K562 (cell line): ENCODE results near the gene RSPH6A. TPM values are rescaled to one million over a fixed set of nuclear protein-coding genes. Genes with fewer than 3 reads are reported as not detected.
A peak's percentile ranks its signal among the peaks of the same experiment; 100 is the strongest.

Source experiments
- ASH1L ChIP-seq: fragments of 450-650 bp; IDR thresholded peaks from 2 replicates; pipeline ENCODE4 v1.6.1; 2018; ENCODE audit warnings: borderline replicate concordance, mild to moderate bottlenecking, low read depth; ENCODE audit not compliant: partially characterized antibody
- E2F3 ChIP-seq: fragments of 250-450 bp; sonication (Bioruptor Pico); IDR thresholded peaks from 2 replicates; pipeline ENCODE4 v1.4.0; 2020; ENCODE audit warnings: mild to moderate bottlenecking
- ERF ChIP-seq: fragments of 450-650 bp; formaldehyde crosslinking; IDR thresholded peaks from 2 replicates; pipeline ENCODE4 v1.4.0; 2020; ENCODE audit warnings: mild to moderate bottlenecking, mixed read lengths
- FOXA3 ChIP-seq, 2 experiments: fragments of 450-650 bp in 1 of 2; sonication (generic) in 1 of 2; formaldehyde crosslinking; IDR thresholded peaks in 1 of 2; conservative IDR thresholded peaks in 1 of 2; 2 replicates each; pipeline versions ENCODE4 v1.4.0 to v1.8.0; 2020 to 2022; ENCODE audit warnings: mild to moderate bottlenecking in 2 of 2, missing genetic modification reagents in 1 of 2
- HMG20B ChIP-seq: fragments of 250-450 bp; sonication (Bioruptor Pico); IDR thresholded peaks from 2 replicates; pipeline ENCODE4 v1.5.0; 2021; ENCODE audit warnings: mild to moderate bottlenecking
- HSF4 ChIP-seq: fragments of 250-450 bp; sonication (Bioruptor Pico); IDR thresholded peaks from 2 replicates; pipeline ENCODE4 v2.1.2; 2022; ENCODE audit warnings: mild to moderate bottlenecking, moderate library complexity, borderline replicate concordance
- MED1 ChIP-seq: sonication (generic); formaldehyde crosslinking; IDR thresholded peaks from 2 replicates; pipeline ENCODE4 v1.8.1; 2023; ENCODE audit warnings: missing genetic modification reagents, borderline replicate concordance
- PHF21A ChIP-seq: fragments of 450-650 bp; IDR thresholded peaks from 2 replicates; pipeline ENCODE4 v1.6.1; 2017; ENCODE audit warnings: low read depth, borderline replicate concordance
- RAD21 ChIP-seq, 2 experiments: fragments of 250-450 bp in 1 of 2; fragments of 450-650 bp in 1 of 2; sonication (Bioruptor Pico) in 1 of 2; formaldehyde crosslinking in 1 of 2; IDR thresholded peaks in 1 of 2; conservative IDR thresholded peaks in 1 of 2; 2 replicates each; pipeline versions ENCODE4 v1.4.0 to v1.8.0; 2020 to 2022; ENCODE audit warnings: mild to moderate bottlenecking in 2 of 2, moderate library complexity in 1 of 2
- RNF2 ChIP-seq: sonication (generic); IDR thresholded peaks from 2 replicates; pipeline ENCODE4 v1.6.1; 2016
- SMARCA4 ChIP-seq: fragments of 450-650 bp; IDR thresholded peaks from 2 replicates; pipeline ENCODE4 v1.6.1; 2016
- SMC3 ChIP-seq: conservative IDR thresholded peaks from 2 replicates; pipeline ENCODE4 v1.6.1; 2011; ENCODE audit warnings: low read depth, low read length, improper control_type of control experiment; ENCODE audit not compliant: insufficient read depth
- TCF7 ChIP-seq: sonication (generic); IDR thresholded peaks from 2 replicates; pipeline ENCODE4 v1.6.1; 2016; ENCODE audit warnings: antibody characterized with exemption, borderline replicate concordance
- THRAP3 ChIP-seq: fragments of 450-650 bp; IDR thresholded peaks from 2 replicates; pipeline ENCODE4 v1.6.1; 2016; ENCODE audit warnings: mild to moderate bottlenecking, inconsistent platforms, borderline replicate concordance
- UBTF ChIP-seq, 2 experiments: IDR thresholded peaks; 2 replicates each; pipeline ENCODE4 v1.6.1; 2012; ENCODE audit warnings: improper control_type of control experiment in 2 of 2, low read depth in 2 of 2, low read length in 2 of 2, borderline replicate concordance in 1 of 2
- ZNF384 ChIP-seq: IDR thresholded peaks from 2 replicates; pipeline ENCODE4 v1.6.1; 2012; ENCODE audit warnings: low read depth, low read length, improper control_type of control experiment
- ZNF436 ChIP-seq: fragments of 250-450, 450-650 bp; sonication (Bioruptor Pico); formaldehyde crosslinking; IDR thresholded peaks from 2 replicates; pipeline ENCODE4 v1.7.0; 2020; ENCODE audit warnings: mild to moderate bottlenecking
- ZNF589 ChIP-seq: fragments of 200-800 bp; sonication (Bioruptor generic); IDR thresholded peaks from 2 replicates; pipeline ENCODE4 v1.6.1; 2016; ENCODE audit warnings: low read depth, missing genetic modification characterization, missing compliant biosample characterization
- polyA plus RNA-seq, 8 experiments: library from polyadenylated mRNA; depleted of rRNA in 4 of 8; stranded (reverse) in 5 of 8; unstranded in 3 of 8; fragments of >200 nt; fragmentation: Nextera tagmentation in 2 of 8; fragmentation: Illumina TruSeq in 1 of 8; extraction: Ambion mirVana in 2 of 8; extraction: Trizol in 1 of 8; gene quantifications; 2 replicates each; pipeline versions ENCODE4 v1.2.1 to v1.2.3, GENCODE V29; 2011 to 2014; ENCODE audit warnings: inconsistent platforms in 1 of 8, missing spikeins in 1 of 8
- total RNA-seq, 7 experiments: library from RNA; depleted of rRNA in 6 of 7; stranded (reverse); fragments of >200 nt in 6 of 7; fragmentation: Illumina TruSeq in 2 of 7; extraction: Trizol in 2 of 7; gene quantifications; 2 replicates each; pipeline versions ENCODE4 v1.2.1 to v1.2.3, GENCODE V29; 2011 to 2021; ENCODE audit warnings: low replicate concordance in 1 of 7
- TF ChIP-seq, protein P1 (sequence below): fragments of 450-650 bp; formaldehyde crosslinking; IDR thresholded peaks from 2 replicates; pipeline ENCODE4 v1.4.0; 2020; ENCODE audit warnings: mild to moderate bottlenecking, moderate library complexity
- TF ChIP-seq, protein P2 (sequence below): fragments of 250-450 bp; sonication (Bioruptor Pico); IDR thresholded peaks from 2 replicates; pipeline ENCODE4 v1.5.0; 2021

RSPH6A gene
- total and polyA plus RNA-seq, 9 of the 15 experiments (the other 6 are each of a cell fraction or from before 2014, with no cell fraction given): 0.03 to 0.15 (median 0.07) TPM; not detected in 5

GRCh38 chr19:45792470-45793177 is 22.5 kb downstream of the RSPH6A start, which contains the start of gene DMWD (continued):
- TF ChIP-seq HMG20B (CRISPR knock-in tag): no peak
- no peak for TF ChIP-seq SMARCA4
- peak; percentile 82 for TF ChIP-seq ERF (CRISPR knock-in tag)
- TF ChIP-seq ASH1L: no peak
- no peak for TF ChIP-seq RAD21 (CRISPR knock-in tag; conservative IDR thresholded peaks at IDR 0.05 in 1 of 2, IDR thresholded peaks at IDR 0.05 in 1 of 2)
- TF ChIP-seq RNF2: no peak
- TF ChIP-seq THRAP3: no peak
- TF ChIP-seq E2F3 (CRISPR knock-in tag): no peak
- no peak for TF ChIP-seq MED1
- no peak for TF ChIP-seq FOXA3 (CRISPR knock-in tag; conservative IDR thresholded peaks at IDR 0.05 in 1 of 2, IDR thresholded peaks at IDR 0.05 in 1 of 2)
- peak; percentile 99 for TF ChIP-seq ZNF384
- TF ChIP-seq, protein P1, sequence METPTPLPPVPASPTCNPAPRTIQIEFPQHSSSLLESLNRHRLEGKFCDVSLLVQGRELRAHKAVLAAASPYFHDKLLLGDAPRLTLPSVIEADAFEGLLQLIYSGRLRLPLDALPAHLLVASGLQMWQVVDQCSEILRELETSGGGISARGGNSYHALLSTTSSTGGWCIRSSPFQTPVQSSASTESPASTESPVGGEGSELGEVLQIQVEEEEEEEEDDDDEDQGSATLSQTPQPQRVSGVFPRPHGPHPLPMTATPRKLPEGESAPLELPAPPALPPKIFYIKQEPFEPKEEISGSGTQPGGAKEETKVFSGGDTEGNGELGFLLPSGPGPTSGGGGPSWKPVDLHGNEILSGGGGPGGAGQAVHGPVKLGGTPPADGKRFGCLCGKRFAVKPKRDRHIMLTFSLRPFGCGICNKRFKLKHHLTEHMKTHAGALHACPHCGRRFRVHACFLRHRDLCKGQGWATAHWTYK (CRISPR knock-in tag): 0 out of 2 replicates have a peak, but pooled peaks have one; percentile 47
- TF ChIP-seq HSF4 (CRISPR knock-in tag): no peak
- no peak for TF ChIP-seq TCF7
- TF ChIP-seq UBTF (IDR thresholded peaks at IDR 0.05; ENCODE audit: borderline replicate concordance in 1 of 2, low read depth in 2 of 2, low read length in 2 of 2): no peak
- no peak for TF ChIP-seq SMC3
- no peak for TF ChIP-seq ZNF589 (CRISPR knock-in tag)
- TF ChIP-seq PHF21A: no peak
- no peak for TF ChIP-seq ZNF436 (CRISPR knock-in tag)
- TF ChIP-seq, protein P2, sequence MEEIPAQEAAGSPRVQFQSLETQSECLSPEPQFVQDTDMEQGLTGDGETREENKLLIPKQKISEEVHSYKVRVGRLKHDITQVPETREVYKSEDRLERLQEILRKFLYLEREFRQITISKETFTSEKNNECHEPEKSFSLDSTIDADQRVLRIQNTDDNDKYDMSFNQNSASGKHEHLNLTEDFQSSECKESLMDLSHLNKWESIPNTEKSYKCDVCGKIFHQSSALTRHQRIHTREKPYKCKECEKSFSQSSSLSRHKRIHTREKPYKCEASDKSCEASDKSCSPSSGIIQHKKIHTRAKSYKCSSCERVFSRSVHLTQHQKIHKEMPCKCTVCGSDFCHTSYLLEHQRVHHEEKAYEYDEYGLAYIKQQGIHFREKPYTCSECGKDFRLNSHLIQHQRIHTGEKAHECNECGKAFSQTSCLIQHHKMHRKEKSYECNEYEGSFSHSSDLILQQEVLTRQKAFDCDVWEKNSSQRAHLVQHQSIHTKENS (CRISPR knock-in tag): no peak
